Astrocyte (in vitro differentiated cells and primary cell): ENCODE measurements around the gene GPR89A.

Source experiments
- CTCF ChIP-seq: IDR thresholded peaks from 2 replicates; pipeline ENCODE4 v1.5.1; 2011; ENCODE audit warnings: low read depth, mild to moderate bottlenecking, inconsistent platforms, low read length, moderate library complexity; ENCODE audit not compliant: insufficient read depth
- EZH2 ChIP-seq: IDR thresholded peaks from 2 replicates; pipeline ENCODE4 v1.6.1; 2012; ENCODE audit warnings: mild to moderate bottlenecking, low read length, inconsistent platforms; ENCODE audit not compliant: insufficient read depth

GRCh38 chr1:145701306-145701862, 93.6 kb downstream of the GPR89A start:
- no peak for TF ChIP-seq CTCF
- TF ChIP-seq EZH2 = no peak
